Activated naive CD4-positive, alpha-beta T cell treated with anti-CD3 and anti-CD28 coated beads for 36 hours (primary cell): ENCODE measurements around the gene NPY2R. TPM values are rescaled to one million over a fixed set of nuclear protein-coding genes. Genes with fewer than 3 reads are reported as not detected.

Experiments used
- CTCF ChIA-PET: fragments of 350-600 bp; sonication (Branson Sonifier 250); formaldehyde crosslinking; loops from one replicate; lab custom pipeline; 2021; ENCODE audit warnings: antibody characterized with exemption; lab: Charles Lee
- DNase-seq: peaks from one replicate; pipeline ENCODE4 v3.0.0-alpha.2; 2020
- H3K27ac Mint-ChIP-seq: one replicate; pipeline ENCODE4 v1.8.0; 2021; ENCODE audit warnings: mild to moderate bottlenecking, mixed read lengths
- H3K27me3 Mint-ChIP-seq: one replicate; pipeline ENCODE4 v1.8.0; 2021; ENCODE audit warnings: low read depth, mixed read lengths
- H3K36me3 Mint-ChIP-seq: one replicate; pipeline ENCODE4 v1.8.0; 2021; ENCODE audit warnings: low read depth, mixed read lengths
- H3K4me1 Mint-ChIP-seq: one replicate; pipeline ENCODE4 v1.8.0; 2021; ENCODE audit warnings: low read depth, mixed read lengths
- H3K4me3 Mint-ChIP-seq: one replicate; pipeline ENCODE4 v1.8.0; 2021; ENCODE audit warnings: mild to moderate bottlenecking, moderate library complexity, mixed read lengths
- H3K9me3 Mint-ChIP-seq: one replicate; pipeline ENCODE4 v1.8.0; 2021; ENCODE audit warnings: mixed read lengths
- intact Hi-C: fragments of 100-400 bp; cut with micrococcal nuclease; formaldehyde crosslinking; loops from one replicate; pipeline ENCODE4 v1.15.1; 2023
- total RNA-seq, 2 experiments: library from RNA; stranded (reverse); gene quantifications; one replicate each; pipeline ENCODE4 v1.2.3, GENCODE V29; 2021

NPY2R gene, protein sequence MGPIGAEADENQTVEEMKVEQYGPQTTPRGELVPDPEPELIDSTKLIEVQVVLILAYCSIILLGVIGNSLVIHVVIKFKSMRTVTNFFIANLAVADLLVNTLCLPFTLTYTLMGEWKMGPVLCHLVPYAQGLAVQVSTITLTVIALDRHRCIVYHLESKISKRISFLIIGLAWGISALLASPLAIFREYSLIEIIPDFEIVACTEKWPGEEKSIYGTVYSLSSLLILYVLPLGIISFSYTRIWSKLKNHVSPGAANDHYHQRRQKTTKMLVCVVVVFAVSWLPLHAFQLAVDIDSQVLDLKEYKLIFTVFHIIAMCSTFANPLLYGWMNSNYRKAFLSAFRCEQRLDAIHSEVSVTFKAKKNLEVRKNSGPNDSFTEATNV
- total RNA-seq = not detected

GRCh38 chr4:155208258-155209054, at the start of gene NPY2R:
TSS of gene NPY2R (plus strand) at chr4:155208636. CDS start at chr4:155213940, 5,304 bp downstream.
- intact Hi-C loops = no loop called here
- no peaks in the 10 kb centered on the region for H3K4me1 Mint-ChIP-seq
- peaks cover 50% of the 10 kb centered on the region for H3K27me3 Mint-ChIP-seq
- H3K36me3 Mint-ChIP-seq = no peaks in the 10 kb centered on the region
- no peaks in the 10 kb centered on the region for H3K9me3 Mint-ChIP-seq
- CTCF ChIA-PET = no interaction called here
- DNase-seq = no peak
- H3K27ac Mint-ChIP-seq = no peak within 1 kb of the TSS
- H3K4me3 Mint-ChIP-seq = no peak within 1 kb of the TSS

DNA sequence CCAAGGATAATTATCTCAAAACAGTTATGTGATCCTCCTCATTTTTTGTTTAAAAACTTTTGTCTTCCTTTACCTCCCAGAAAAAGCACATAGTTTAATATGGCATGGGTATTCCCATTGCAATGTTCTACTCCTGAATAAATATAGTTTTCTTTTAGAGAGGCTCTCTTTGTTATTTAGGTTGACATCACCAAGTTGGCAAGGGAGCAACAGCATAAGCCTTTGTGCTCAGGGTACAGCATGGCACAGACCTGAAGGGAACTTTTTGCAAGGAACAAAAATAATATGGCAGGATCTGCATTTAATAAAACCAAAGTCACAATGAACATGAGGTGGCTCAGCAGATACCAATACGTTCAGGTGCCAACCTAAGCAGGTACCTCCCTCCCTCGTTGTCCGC, 47.1 kb upstream of the NPY2R start:
- CTCF ChIA-PET = interaction anchor here (0.7 kb wide), 1 partner anchor 101 kb away, joined by 3 read pairs; no protein-coding TSS in a partner anchor

GRCh38 chr4:155164718-155165117, 43.7 kb upstream of the NPY2R start:
- CTCF ChIA-PET = no interaction called here
- intact Hi-C loops = no loop called here

More for the DNA sequence above, 47.1 kb upstream of the NPY2R start:
- Mint-ChIP-seq H3K4me1 (no peaks in the 10 kb centered on the region), H3K4me3 (no peak overlapping the region), H3K27me3 (peaks cover under 1% of the 10 kb centered on the region), H3K36me3 (no peaks in the 10 kb centered on the region), H3K27ac (no peak overlapping the region), H3K9me3 (no peaks in the 10 kb centered on the region)
- no peak for DNase-seq
- intact Hi-C loops = no loop called here

GRCh38 chr4:155170569-155170968, 37.9 kb upstream of the NPY2R start:
- H3K4me3 Mint-ChIP-seq = no peak overlapping the region
- H3K36me3 Mint-ChIP-seq = no peaks in the 10 kb centered on the region
- no peaks in the 10 kb centered on the region for H3K4me1 Mint-ChIP-seq
- DNase-seq = no peak
- CTCF ChIA-PET = no interaction called here
- no peak overlapping the region for H3K27ac Mint-ChIP-seq
- H3K9me3 Mint-ChIP-seq = peaks cover 2% of the 10 kb centered on the region
- intact Hi-C loops = no loop called here
- H3K27me3 Mint-ChIP-seq = no peaks in the 10 kb centered on the region

More at GRCh38 chr4:155164718-155165117, 43.7 kb upstream of the NPY2R start:
- H3K36me3 Mint-ChIP-seq = no peaks in the 10 kb centered on the region
- H3K4me1 Mint-ChIP-seq = no peaks in the 10 kb centered on the region
- no peak overlapping the region for H3K4me3 Mint-ChIP-seq
- H3K27ac Mint-ChIP-seq = no peak overlapping the region
- no peak for DNase-seq
- H3K9me3 Mint-ChIP-seq = peaks cover 2% of the 10 kb centered on the region
- H3K27me3 Mint-ChIP-seq = no peaks in the 10 kb centered on the region

DNA sequence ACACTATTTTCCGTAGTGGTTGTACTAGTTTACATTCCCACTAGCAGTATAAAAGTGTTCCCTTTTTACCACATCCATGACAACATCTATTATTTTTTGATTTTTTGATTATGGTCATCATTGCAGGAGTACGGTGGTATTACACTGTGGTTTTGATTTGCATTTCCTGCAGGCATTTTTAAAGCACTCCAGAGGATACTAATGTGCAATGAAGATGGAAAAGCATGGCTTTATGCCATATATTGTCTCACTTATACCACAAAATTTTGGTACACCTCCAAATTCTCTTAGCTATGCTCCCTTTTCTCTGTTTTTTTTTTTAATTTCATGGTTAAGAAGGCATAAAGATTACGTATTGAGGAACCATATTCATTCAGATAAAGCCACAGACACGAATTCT, 35.1 kb upstream of the NPY2R start:
- no peaks in the 10 kb centered on the region for H3K36me3 Mint-ChIP-seq
- H3K27me3 Mint-ChIP-seq = no peaks in the 10 kb centered on the region
- no peak overlapping the region for H3K27ac Mint-ChIP-seq
- DNase-seq = no peak
- H3K4me3 Mint-ChIP-seq = no peak overlapping the region
- no peaks in the 10 kb centered on the region for H3K4me1 Mint-ChIP-seq
- intact Hi-C loops = no loop called here
- peaks cover 2% of the 10 kb centered on the region for H3K9me3 Mint-ChIP-seq
- CTCF ChIA-PET = interaction anchor here (0.5 kb wide), 1 partner anchor 14 kb away, joined by 3 read pairs; no protein-coding TSS in a partner anchor

GRCh38 chr4:155174668-155175067, 33.8 kb upstream of the NPY2R start:
- H3K4me1 Mint-ChIP-seq = no peaks in the 10 kb centered on the region
- H3K27ac Mint-ChIP-seq = no peak overlapping the region
- no peak overlapping the region for H3K4me3 Mint-ChIP-seq
- H3K36me3 Mint-ChIP-seq = no peaks in the 10 kb centered on the region
- no peaks in the 10 kb centered on the region for H3K27me3 Mint-ChIP-seq
- CTCF ChIA-PET = interaction anchor here (0.5 kb wide), 1 partner anchor 343 kb away, joined by 8 read pairs; no protein-coding TSS in a partner anchor
- no peaks in the 10 kb centered on the region for H3K9me3 Mint-ChIP-seq
- no peak for DNase-seq
- intact Hi-C loops = no loop called here

- Mint-ChIP-seq H3K27me3 (no peaks in the 10 kb centered on the region), H3K9me3 (no peaks in the 10 kb centered on the region), H3K4me3 (no peak overlapping the region), H3K27ac (no peak overlapping the region), H3K4me1 (no peaks in the 10 kb centered on the region), H3K36me3 (no peaks in the 10 kb centered on the region)
- intact Hi-C loops = no loop called here
- CTCF ChIA-PET = no interaction called here
- DNase-seq = no peak
Measured at GRCh38 chr4:155179216-155179615, 29.2 kb upstream of the NPY2R start.

- Mint-ChIP-seq H3K4me3 (no peak overlapping the region), H3K36me3 (no peaks in the 10 kb centered on the region), H3K9me3 (no peaks in the 10 kb centered on the region), H3K27me3 (peaks cover 2% of the 10 kb centered on the region), H3K4me1 (no peaks in the 10 kb centered on the region), H3K27ac (no peak overlapping the region)
- intact Hi-C loops = no loop called here
- CTCF ChIA-PET = no interaction called here
- no peak for DNase-seq
Measured at GRCh38 chr4:155186972-155187371, 21.5 kb upstream of the NPY2R start.

GRCh38 chr4:155187989-155188388, 20.4 kb upstream of the NPY2R start:
- Mint-ChIP-seq H3K36me3 (no peaks in the 10 kb centered on the region), H3K9me3 (no peaks in the 10 kb centered on the region), H3K27me3 (peaks cover 2% of the 10 kb centered on the region), H3K4me1 (no peaks in the 10 kb centered on the region), H3K27ac (no peak overlapping the region), H3K4me3 (no peak overlapping the region)
- intact Hi-C loops = no loop called here
- CTCF ChIA-PET = no interaction called here
- no peak for DNase-seq

GRCh38 chr4:155190099-155190498, 18.3 kb upstream of the NPY2R start:
- no peak for DNase-seq
- CTCF ChIA-PET = no interaction called here
- Mint-ChIP-seq H3K27me3 (peaks cover 2% of the 10 kb centered on the region), H3K27ac (no peak overlapping the region), H3K9me3 (no peaks in the 10 kb centered on the region), H3K4me3 (no peak overlapping the region), H3K36me3 (no peaks in the 10 kb centered on the region), H3K4me1 (no peaks in the 10 kb centered on the region)
- intact Hi-C loops = no loop called here

GRCh38 chr4:155197757-155198156, 10.7 kb upstream of the NPY2R start:
- intact Hi-C loops = no loop called here
- Mint-ChIP-seq H3K27ac (no peak overlapping the region), H3K9me3 (peaks cover 4% of the 10 kb centered on the region), H3K4me3 (no peak overlapping the region), H3K36me3 (no peaks in the 10 kb centered on the region), H3K4me1 (no peaks in the 10 kb centered on the region), H3K27me3 (peaks cover 5% of the 10 kb centered on the region)
- DNase-seq = no peak
- CTCF ChIA-PET = no interaction called here

GRCh38 chr4:155207534-155208257, 740 bp upstream of the NPY2R start:
- Mint-ChIP-seq H3K36me3 (no peaks in the 10 kb centered on the region), H3K4me3 (no peak overlapping the region), H3K27ac (no peak overlapping the region), H3K27me3 (peaks cover 50% of the 10 kb centered on the region), H3K9me3 (no peaks in the 10 kb centered on the region), H3K4me1 (no peaks in the 10 kb centered on the region)
- intact Hi-C loops = no loop called here
- CTCF ChIA-PET = interaction anchor here (0.9 kb wide), 1 partner anchor 19 kb away, joined by 4 read pairs; no protein-coding TSS in a partner anchor
- no peak for DNase-seq
